H1 (cell line): Measurements from ENCODE around the gene ST6GALNAC2. TPM values are rescaled to one million over a fixed set of nuclear protein-coding genes. Genes with fewer than 3 reads are reported as not detected.
A peak's percentile ranks its signal among the peaks of the same experiment; 100 is the strongest.

Experiments used
- CTCF ChIA-PET: fragments of 300-600 bp; sonication (Branson Sonifier 250); formaldehyde crosslinking; loops from one replicate; lab custom pipeline; 2021; ENCODE audit not compliant: partially characterized antibody; lab: Charles Lee
- POLR2A ChIA-PET: fragments of 300-600 bp; sonication (Branson Sonifier 250); formaldehyde crosslinking; loops from one replicate; lab custom pipeline; 2021; ENCODE audit warnings: inconsistent platforms; ENCODE audit not compliant: partially characterized antibody; lab: Charles Lee
- DNase-seq, 2 experiments: peaks; one replicate each; pipeline versions ENCODE4 v3.0.0 to v3.0.0-alpha.2; 2010 to 2022; ENCODE audit warnings: low spot score in 2 of 2, low read depth in 1 of 2, mixed read lengths in 1 of 2
- FAIRE-seq: peaks from 2 replicates; lab custom pipeline; 2011; peaks lifted over from hg19 to GRCh38; lab: Jason Lieb, UNC
- H2AFZ ChIP-seq: 2 replicates; pipeline ENCODE4 v1.8.1; 2012; ENCODE audit warnings: low read length, inconsistent platforms
- H2AK5ac ChIP-seq: 2 replicates; pipeline ENCODE4 v1.6.1; 2013; ENCODE audit warnings: low read depth, low read length
- H2BK120ac ChIP-seq: replicated peaks from 2 replicates; pipeline ENCODE3; 2013; ENCODE audit warnings: low read depth, low read length, inconsistent platforms
- H2BK12ac ChIP-seq: 2 replicates; pipeline ENCODE4 v1.6.1; 2013; ENCODE audit warnings: low read depth, low read length
- H2BK15ac ChIP-seq: 2 replicates; pipeline ENCODE4 v1.6.1; 2013; ENCODE audit warnings: low read length
- H2BK20ac ChIP-seq: 2 replicates; pipeline ENCODE4 v1.6.1; 2013; ENCODE audit warnings: low read length
- H2BK5ac ChIP-seq: 2 replicates; pipeline ENCODE4 v1.6.1; 2013; ENCODE audit warnings: low read depth, low read length
- H3K14ac ChIP-seq: 2 replicates; pipeline ENCODE4 v1.6.1; 2013; ENCODE audit warnings: inconsistent platforms; ENCODE audit not compliant: insufficient read length
- H3K18ac ChIP-seq: 2 replicates; pipeline ENCODE4 v1.6.1; 2013; ENCODE audit warnings: low read length; ENCODE audit errors: extremely low read depth
- H3K23ac ChIP-seq: 2 replicates; pipeline ENCODE4 v1.6.1; 2013; ENCODE audit warnings: inconsistent platforms; ENCODE audit not compliant: insufficient read length
- H3K23me2 ChIP-seq: 2 replicates; pipeline ENCODE4 v1.6.1; 2013; ENCODE audit warnings: low read depth, low read length
- H3K27ac ChIP-seq: 2 replicates; pipeline ENCODE4 v1.6.1; 2011; ENCODE audit warnings: low read depth, low read length, inconsistent platforms
- H3K27me3 ChIP-seq, 4 experiments: replicated peaks in 1 of 4; 1 replicate in 1 of 4; 2 replicates in 3 of 4; pipeline versions ENCODE4 v1.6.1 to v1.8.1; 2011 to 2013; ENCODE audit warnings: low read length in 3 of 4, mild to moderate bottlenecking in 3 of 4, inconsistent platforms in 2 of 4, mixed read lengths in 2 of 4, moderate library complexity in 1 of 4; ENCODE audit not compliant: control insufficient read depth in 3 of 4, insufficient read depth in 3 of 4; ENCODE audit errors: extremely low read depth in 1 of 4
- H3K36me3 ChIP-seq, 4 experiments: 2 replicates each; pipeline versions ENCODE4 v1.6.1 to v1.8.1; 2011 to 2013; ENCODE audit warnings: mild to moderate bottlenecking in 4 of 4, low read length in 3 of 4, moderate library complexity in 2 of 4, control low read depth in 1 of 4, inconsistent platforms in 1 of 4; ENCODE audit not compliant: insufficient read depth in 4 of 4, control insufficient read depth in 2 of 4
- H3K4ac ChIP-seq: replicated peaks from 2 replicates; pipeline ENCODE3; 2013; ENCODE audit warnings: low read length, low read depth, mixed read lengths, inconsistent platforms; ENCODE audit not compliant: insufficient read length
- H3K4me1 ChIP-seq, 4 experiments: replicated peaks in 1 of 4; 1 replicate in 1 of 4; 2 replicates in 3 of 4; pipeline versions ENCODE4 v1.6.1 to v1.8.1; 2011 to 2013; ENCODE audit warnings: low read length in 3 of 4, inconsistent platforms in 2 of 4, mixed read lengths in 1 of 4; ENCODE audit not compliant: insufficient read depth in 4 of 4, control insufficient read depth in 3 of 4
- H3K4me2 ChIP-seq, 2 experiments: 2 replicates each; pipeline versions ENCODE4 v1.6.1 to v1.8.1; 2011 to 2013; ENCODE audit warnings: low read depth in 2 of 2, low read length in 2 of 2, control low read depth in 1 of 2, inconsistent platforms in 1 of 2, mild to moderate bottlenecking in 1 of 2; ENCODE audit not compliant: insufficient read depth in 1 of 2
- H3K4me3 ChIP-seq, 4 experiments: fragments of 200-600, 300-600 bp in 1 of 4; sonication (generic), shearing (Covaris generic), sonication (Bioruptor Twin) in 1 of 4; 2 replicates each; pipeline versions ENCODE4 v1.5.1 to v1.8.1; 2011 to 2016; ENCODE audit warnings: low read length in 4 of 4, low read depth in 3 of 4, control low read depth in 2 of 4, inconsistent platforms in 2 of 4, mild to moderate bottlenecking in 2 of 4, mixed read lengths in 1 of 4, moderate library complexity in 1 of 4; ENCODE audit not compliant: insufficient read depth in 2 of 4; ENCODE audit errors: extremely low read depth in 1 of 4
- H3K56ac ChIP-seq: replicated peaks from 2 replicates; pipeline ENCODE3; 2013; ENCODE audit warnings: low read depth, mild to moderate bottlenecking, mixed read lengths, low read length, inconsistent platforms; ENCODE audit not compliant: insufficient read length
- H3K79me1 ChIP-seq: 2 replicates; pipeline ENCODE4 v1.6.1; 2013; ENCODE audit warnings: low read depth, low read length, control low read depth
- H3K79me2 ChIP-seq, 2 experiments: 2 replicates each; pipeline versions ENCODE4 v1.6.1 to v1.8.1; 2012 to 2013; ENCODE audit warnings: low read length in 2 of 2, mild to moderate bottlenecking in 2 of 2, inconsistent platforms in 1 of 2; ENCODE audit not compliant: insufficient read depth in 2 of 2, control insufficient read depth in 1 of 2
- H3K9ac ChIP-seq, 4 experiments: replicated peaks in 1 of 4; 1 replicate in 1 of 4; 2 replicates in 3 of 4; pipeline versions ENCODE4 v1.6.1 to v1.8.1; 2011 to 2013; ENCODE audit warnings: low read depth in 3 of 4, low read length in 3 of 4, control low read depth in 2 of 4, mild to moderate bottlenecking in 2 of 4, moderate library complexity in 2 of 4, inconsistent platforms in 1 of 4; ENCODE audit errors: extremely low read depth in 1 of 4
- H3K9me3 ChIP-seq, 2 experiments: 2 replicates each; pipeline versions ENCODE4 v1.6.1 to v1.8.1; 2012 to 2013; ENCODE audit warnings: mild to moderate bottlenecking in 2 of 2, moderate library complexity in 2 of 2, control low read depth in 1 of 2, inconsistent platforms in 1 of 2, low read depth in 1 of 2, low read length in 1 of 2, mixed read lengths in 1 of 2; ENCODE audit not compliant: insufficient read depth in 2 of 2
- H4K20me1 ChIP-seq, 2 experiments: replicated peaks in 1 of 2; 2 replicates each; pipeline versions ENCODE3 to v1.8.1; 2011 to 2013; ENCODE audit warnings: inconsistent platforms in 2 of 2, low read length in 2 of 2, mild to moderate bottlenecking in 1 of 2; ENCODE audit not compliant: insufficient read depth in 2 of 2, control insufficient read depth in 1 of 2
- H4K5ac ChIP-seq: 2 replicates; pipeline ENCODE4 v1.6.1; 2013; ENCODE audit warnings: low read length, low read depth, mixed read lengths, inconsistent platforms; ENCODE audit not compliant: insufficient read length
- H4K8ac ChIP-seq: 2 replicates; pipeline ENCODE4 v1.8.0; 2013; ENCODE audit warnings: mild to moderate bottlenecking, moderate library complexity, low read length, inconsistent platforms; ENCODE audit not compliant: insufficient read depth; ENCODE audit errors: extremely low read depth
- H4K91ac ChIP-seq: replicated peaks from 2 replicates; pipeline ENCODE3; 2013; ENCODE audit warnings: low read length, mixed read lengths, inconsistent platforms; ENCODE audit not compliant: insufficient read length
- PHF8 ChIP-seq: fragments of 200-600 bp; sonication (generic); conservative IDR thresholded peaks from 2 replicates; pipeline ENCODE4 v1.7.1; 2012; ENCODE audit warnings: low read depth, mild to moderate bottlenecking, inconsistent platforms, low read length, moderate library complexity
- SIN3A ChIP-seq, 2 experiments: IDR thresholded peaks in 1 of 2; conservative IDR thresholded peaks in 1 of 2; 2 replicates each; pipeline ENCODE4 v1.6.1; 2011 to 2012; ENCODE audit warnings: low read length in 2 of 2, improper control_type of control experiment in 1 of 2, low read depth in 1 of 2, mild to moderate bottlenecking in 1 of 2
- SIRT6 ChIP-seq: IDR thresholded peaks from one replicate; pipeline ENCODE4 v1.7.1; 2012; ENCODE audit warnings: low read length, inconsistent platforms
- TCF12 ChIP-seq: IDR thresholded peaks from 2 replicates; pipeline ENCODE4 v1.6.1; 2011; ENCODE audit warnings: low read depth, mild to moderate bottlenecking, low read length
- TEAD4 ChIP-seq: IDR thresholded peaks from 2 replicates; pipeline ENCODE4 v1.6.1; 2012; ENCODE audit warnings: low read depth, low read length, inconsistent platforms, mixed read lengths
- WGBS, 2 experiments: shearing (Covaris generic) in 1 of 2; methylation state at CpG; one replicate each; pipeline versions ENCODE4 v1.1.6 to v1.1.7; 2013 to 2015; ENCODE audit warnings: low lambda C conversion rate in 2 of 2, mixed read lengths in 2 of 2, inconsistent platforms in 1 of 2, low coverage in 1 of 2, missing lambda C conversion rate in 1 of 2; ENCODE audit not compliant: insufficient replicate concordance in 2 of 2, insufficient coverage in 1 of 2, insufficient read length in 1 of 2; ENCODE audit errors: extremely low coverage in 1 of 2, missing lambda C conversion rate in 1 of 2; 5-methylcytosine and 5-hydroxymethylcytosine counted together
- polyA plus RNA-seq, 7 experiments: library from polyadenylated mRNA; depleted of rRNA in 3 of 7; stranded (reverse) in 5 of 7; unstranded in 2 of 7; fragments of >200 nt in 5 of 7; fragments of 200-250 nt in 2 of 7; gene quantifications; 1 replicate in 5 of 7; 2 replicates in 1 of 7; 4 replicates in 1 of 7; pipeline versions ENCODE4 v1.2.1 to v1.2.3, GENCODE V29; 2011 to 2013; ENCODE audit warnings: missing spikeins in 2 of 7, mixed read lengths in 2 of 7
- total RNA-seq: library from RNA; stranded (reverse); fragmentation: NEBNext Ultra II Directional; extraction: Animal tissue kit (Norgen Biotek cat#: 25700); gene quantifications from 2 replicates; pipeline ENCODE4 v1.2.1, GENCODE V29; 2021

The ST6GALNAC2 gene
- total and polyA plus RNA-seq, 2 of the 8 experiments (the other 6 are each of a cell fraction or from before 2014, with no cell fraction given) = 0.09 TPM; not detected in 1

GRCh38 chr17:76543826-76544545 is 41.7 kb downstream of the ST6GALNAC2 start:
- peaks cover 0 to 10% (median 10%) of the 10 kb centered on the region in 4 experiments; a peak in 6 of 7 replicates for H3K27me3 ChIP-seq
- no peak overlapping the region for H2BK5ac ChIP-seq
- FAIRE-seq = no peak
- peaks cover 0 to 7% of the 10 kb centered on the region in 2 experiments for H4K20me1 ChIP-seq
- peaks cover 10% of the 10 kb centered on the region for H3K23me2 ChIP-seq
- no peak overlapping the region for H2BK120ac ChIP-seq
- no peak overlapping the region for H3K56ac ChIP-seq
- no peak overlapping the region for H2AFZ ChIP-seq
- H2BK12ac ChIP-seq = no peak overlapping the region
- TF ChIP-seq PHF8 (no peak), SIN3A (conservative IDR thresholded peaks at IDR 0.05 in 1 of 2, IDR thresholded peaks at IDR 0.05 in 1 of 2; ENCODE audit: low read depth in 1 of 2, low read length in 2 of 2) (no peak), TCF12 (no peak), SIRT6 (no peak), TEAD4 (no peak)
- TF ChIP-seq, all 59 proteins: peak for 0
- Histone ChIP-seq H3K23ac (no peak overlapping the region), H3K4me1 (peaks cover 0 to 35% (median 17%) of the 10 kb centered on the region in 4 experiments; a peak in 6 of 7 replicates), H3K79me2 (no peaks in the 10 kb centered on the region; a peak in 1 of 4 replicates), H4K5ac (no peak overlapping the region), H3K4ac (no peak overlapping the region), H4K8ac (no peak overlapping the region), H2BK20ac (no peak overlapping the region), H3K36me3 (no peaks in the 10 kb centered on the region), H3K4me3 (no peak overlapping the region), H2BK15ac (no peak overlapping the region; the same call in 1 of the 2 replicates), H3K27ac (no peak overlapping the region), H3K79me1 (no peaks in the 10 kb centered on the region), H3K14ac (no peak overlapping the region), H2AK5ac (no peak overlapping the region), H4K91ac (peak overlapping the region; percentile 18), H3K9ac (no peak overlapping the region), H3K9me3 (no peaks in the 10 kb centered on the region), H3K4me2 (peak overlapping the region in 1 of 2 experiments; percentile 19; a peak in 2 of 4 replicates), H3K18ac (no peak overlapping the region)
- ChIA-PET CTCF (interaction anchor here (0.6 to 15.6 kb wide), 8 partner anchors 10 to 85 kb away, joined by 3 to 260 read pairs (median 14); no protein-coding TSS in a partner anchor), POLR2A (interaction anchor here (1.0 to 3.7 kb wide), 8 partner anchors 7 to 42 kb away, joined by 3 to 27 read pairs (median 4); partner anchors contain the start of gene RHBDF2)
- 64% methylated on average over 22 of the region's 22 CpGs; no CpG with 5 or more reads in 1 of the 2 experiments for WGBS, 2 experiments
- no peak for DNase-seq
